COR-L47 (cell line): Measurements from ENCODE around the gene ARHGAP30.
"Not testable (repeated sequence)": the region's sequence is repeated elsewhere in the genome, so short reads cannot be mapped to it uniquely, and the experiment has no call there.

Experiments used
- DNase-seq: peaks from one replicate; lab custom pipeline; 2025; lab: John Stamatoyannopoulos, UW

The ARHGAP30 gene, protein sequence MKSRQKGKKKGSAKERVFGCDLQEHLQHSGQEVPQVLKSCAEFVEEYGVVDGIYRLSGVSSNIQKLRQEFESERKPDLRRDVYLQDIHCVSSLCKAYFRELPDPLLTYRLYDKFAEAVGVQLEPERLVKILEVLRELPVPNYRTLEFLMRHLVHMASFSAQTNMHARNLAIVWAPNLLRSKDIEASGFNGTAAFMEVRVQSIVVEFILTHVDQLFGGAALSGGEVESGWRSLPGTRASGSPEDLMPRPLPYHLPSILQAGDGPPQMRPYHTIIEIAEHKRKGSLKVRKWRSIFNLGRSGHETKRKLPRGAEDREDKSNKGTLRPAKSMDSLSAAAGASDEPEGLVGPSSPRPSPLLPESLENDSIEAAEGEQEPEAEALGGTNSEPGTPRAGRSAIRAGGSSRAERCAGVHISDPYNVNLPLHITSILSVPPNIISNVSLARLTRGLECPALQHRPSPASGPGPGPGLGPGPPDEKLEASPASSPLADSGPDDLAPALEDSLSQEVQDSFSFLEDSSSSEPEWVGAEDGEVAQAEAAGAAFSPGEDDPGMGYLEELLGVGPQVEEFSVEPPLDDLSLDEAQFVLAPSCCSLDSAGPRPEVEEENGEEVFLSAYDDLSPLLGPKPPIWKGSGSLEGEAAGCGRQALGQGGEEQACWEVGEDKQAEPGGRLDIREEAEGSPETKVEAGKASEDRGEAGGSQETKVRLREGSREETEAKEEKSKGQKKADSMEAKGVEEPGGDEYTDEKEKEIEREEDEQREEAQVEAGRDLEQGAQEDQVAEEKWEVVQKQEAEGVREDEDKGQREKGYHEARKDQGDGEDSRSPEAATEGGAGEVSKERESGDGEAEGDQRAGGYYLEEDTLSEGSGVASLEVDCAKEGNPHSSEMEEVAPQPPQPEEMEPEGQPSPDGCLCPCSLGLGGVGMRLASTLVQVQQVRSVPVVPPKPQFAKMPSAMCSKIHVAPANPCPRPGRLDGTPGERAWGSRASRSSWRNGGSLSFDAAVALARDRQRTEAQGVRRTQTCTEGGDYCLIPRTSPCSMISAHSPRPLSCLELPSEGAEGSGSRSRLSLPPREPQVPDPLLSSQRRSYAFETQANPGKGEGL

DNA sequence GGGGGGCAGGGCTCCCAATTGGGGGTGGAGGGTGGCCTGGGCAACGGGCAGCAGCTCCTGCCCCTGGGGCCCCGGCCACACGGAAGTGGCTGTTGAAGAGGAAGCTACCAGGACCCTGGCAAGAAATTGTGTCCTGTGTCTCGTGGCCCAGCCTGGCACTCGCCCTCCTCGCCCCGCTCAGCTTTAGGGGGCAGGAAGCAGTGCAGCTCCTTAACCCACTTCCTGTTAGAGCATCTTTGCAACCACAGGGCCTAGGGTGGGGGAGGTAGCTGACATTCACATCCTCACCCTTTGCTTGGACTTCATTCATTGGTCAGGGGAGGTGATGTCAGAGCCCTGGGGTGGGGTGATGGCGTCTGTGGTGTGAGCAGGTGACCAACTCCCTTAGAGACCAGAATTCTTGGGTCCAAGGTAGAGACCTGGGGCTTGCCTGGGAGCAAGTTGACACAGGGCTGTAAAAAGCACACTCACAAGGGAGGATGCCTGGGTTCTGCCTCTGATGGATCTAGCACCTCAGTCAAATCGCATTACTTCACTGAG, at the start of gene ARHGAP30:
Gene ARHGAP30 (minus strand): TSS at position 161 of the 540 bp plus-strand sequence. CDS start 267 bp downstream, outside the sequence.
- DNase-seq: no peak

DNA sequence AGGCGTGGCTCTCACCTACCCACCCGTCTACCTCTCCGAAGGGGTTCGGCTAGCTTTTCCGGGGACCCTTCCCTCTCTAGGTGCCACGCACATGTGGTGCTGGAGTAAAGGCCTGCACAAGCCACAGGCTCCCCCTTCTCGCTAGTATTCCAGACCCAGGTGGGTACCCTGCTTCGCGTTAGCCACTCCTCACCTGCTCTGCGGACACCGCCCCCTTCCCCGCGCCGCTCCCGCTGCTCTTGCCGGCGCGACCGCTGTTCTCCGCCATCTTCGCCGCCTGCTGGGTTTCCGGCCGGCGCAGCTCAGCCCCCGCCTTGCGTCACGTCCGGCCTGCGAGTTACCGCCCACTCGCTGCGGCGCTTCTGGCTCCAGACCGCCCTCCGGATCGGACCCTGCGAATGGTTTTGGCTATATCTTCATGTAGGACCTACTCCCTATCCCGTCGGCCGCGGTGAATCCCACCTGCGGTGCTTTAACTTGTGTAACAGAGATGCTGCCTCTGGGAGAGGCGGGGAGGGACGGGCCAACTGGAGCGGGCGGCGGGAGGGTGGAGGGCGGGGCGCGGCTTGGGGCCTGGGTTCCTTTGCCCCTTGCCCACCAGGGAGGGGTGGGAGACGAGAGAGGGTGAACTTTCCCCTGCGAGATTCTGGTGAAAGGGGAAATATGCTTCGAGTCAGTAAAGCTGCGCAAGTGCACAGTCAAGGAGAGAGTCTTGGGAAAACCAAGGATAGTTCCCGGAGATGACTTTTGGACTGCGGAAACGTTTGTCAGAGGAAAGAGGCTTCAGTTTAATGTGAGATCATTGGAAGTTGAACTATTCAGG, 48.3 kb upstream of the ARHGAP30 start, which contains the start of the genes NIT1 and PFDN2:
Gene NIT1 (plus strand): TSS at position 347 of the 823 bp plus-strand sequence. CDS start 72 bp downstream, at position 419.
Gene PFDN2 (minus strand): TSS at position 279 of the 823 bp plus-strand sequence. CDS start 11 bp downstream, at position 268.
- peak; percentile 67 for DNase-seq

DNA sequence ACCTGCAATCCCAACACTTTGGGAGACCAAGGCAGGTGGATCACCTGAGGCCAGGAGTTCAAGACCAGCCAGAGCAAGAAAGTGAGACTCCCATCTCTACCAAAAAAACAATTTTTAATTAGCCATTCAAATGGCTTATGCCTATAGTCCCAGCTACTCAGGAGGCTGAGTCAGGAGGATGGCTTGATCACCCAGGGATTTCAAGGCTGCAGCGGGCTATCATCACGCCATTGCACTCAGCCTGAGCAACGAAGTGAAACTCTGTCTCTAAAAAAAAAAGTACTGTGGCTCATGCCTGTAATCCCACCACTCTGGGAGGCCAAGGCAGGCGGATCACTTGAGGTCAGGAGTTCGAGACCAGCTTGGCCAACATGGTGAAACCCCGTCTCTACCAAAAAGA, 46.3 kb upstream of the ARHGAP30 start:
- not testable (repeated sequence) for DNase-seq

DNA sequence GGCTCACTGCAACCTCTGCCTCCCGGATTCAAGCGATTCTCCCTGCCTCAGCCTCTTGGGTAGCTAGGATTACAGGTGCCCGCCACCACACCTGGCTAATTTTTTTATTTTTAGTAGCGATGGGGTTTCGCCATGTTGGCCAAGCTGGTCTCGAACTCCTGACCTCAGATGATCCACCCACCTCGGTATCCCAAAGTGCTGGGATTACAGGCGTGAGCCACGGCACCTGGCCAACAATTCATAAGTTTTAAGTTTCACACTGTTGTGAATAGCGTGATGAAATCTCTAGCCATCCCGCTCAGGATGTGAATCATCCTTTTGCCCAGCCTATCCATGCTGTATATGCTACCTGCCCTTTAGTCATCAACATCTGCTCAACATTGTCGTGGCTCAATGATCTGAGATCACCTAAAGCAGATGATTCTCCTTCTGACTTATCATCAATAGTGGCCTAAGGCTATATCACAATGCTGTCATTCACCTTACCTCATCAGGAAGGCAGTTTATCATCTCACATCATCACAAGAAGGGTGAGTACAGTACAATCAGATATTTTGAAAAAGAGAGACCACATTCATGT, 45.5 kb upstream of the ARHGAP30 start:
- no peak for DNase-seq

DNA sequence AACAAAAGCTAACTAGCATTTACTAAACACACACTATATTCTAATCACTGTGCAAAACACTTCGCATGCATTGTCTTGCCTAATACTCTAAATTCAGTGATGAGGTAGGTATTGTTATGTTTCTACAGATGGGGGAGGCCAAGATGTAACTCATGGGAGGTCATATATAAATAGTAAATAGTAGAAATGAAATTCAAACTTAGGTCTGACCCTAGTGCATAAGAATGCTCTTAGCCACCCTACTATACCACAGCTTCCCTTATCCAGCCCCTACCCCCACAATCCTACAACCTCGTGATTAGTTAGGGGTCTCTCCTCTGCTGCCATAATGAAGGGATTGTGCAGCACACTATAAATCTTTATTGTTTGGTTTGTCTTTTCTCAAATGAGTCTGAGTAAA, 44.9 kb upstream of the ARHGAP30 start:
- no peak for DNase-seq

DNA sequence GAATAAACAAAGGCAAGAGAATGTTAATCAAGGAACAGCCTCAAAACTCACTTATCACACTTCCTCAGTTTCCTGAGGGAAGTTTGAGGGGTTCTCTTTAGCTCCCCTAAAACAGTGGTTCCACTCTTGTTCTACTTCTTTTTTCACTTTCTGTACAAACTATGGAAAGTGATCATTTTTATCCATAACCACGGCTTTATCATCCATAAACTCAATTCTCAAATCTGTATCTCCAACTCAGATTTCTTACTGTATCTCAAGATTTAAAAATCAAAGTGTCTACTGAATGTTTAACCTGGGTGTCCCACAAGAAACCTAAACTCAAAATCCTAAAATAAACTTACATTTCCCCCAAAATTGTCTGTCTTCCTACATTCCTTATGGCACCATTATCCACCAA, 44.2 kb upstream of the ARHGAP30 start:
- no peak for DNase-seq

DNA sequence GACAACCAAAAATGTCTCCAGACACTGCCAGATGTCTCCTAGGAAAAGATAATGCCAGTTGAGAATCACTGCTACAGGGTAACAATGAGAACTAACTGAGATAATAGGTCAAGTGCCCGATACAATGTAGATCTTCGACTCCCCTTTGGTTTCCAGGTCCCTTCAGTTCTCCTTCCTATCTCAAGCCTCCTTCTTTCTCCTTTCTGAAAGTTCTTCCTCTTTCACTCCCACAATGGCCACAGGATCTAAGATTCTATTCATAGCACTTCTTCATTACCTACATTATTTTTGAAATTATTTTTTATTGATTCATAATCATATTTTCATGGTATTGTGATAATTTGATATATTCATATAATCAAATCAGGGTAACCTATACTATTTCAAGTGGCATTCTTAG, 41.8 kb upstream of the ARHGAP30 start:
- no peak for DNase-seq

DNA sequence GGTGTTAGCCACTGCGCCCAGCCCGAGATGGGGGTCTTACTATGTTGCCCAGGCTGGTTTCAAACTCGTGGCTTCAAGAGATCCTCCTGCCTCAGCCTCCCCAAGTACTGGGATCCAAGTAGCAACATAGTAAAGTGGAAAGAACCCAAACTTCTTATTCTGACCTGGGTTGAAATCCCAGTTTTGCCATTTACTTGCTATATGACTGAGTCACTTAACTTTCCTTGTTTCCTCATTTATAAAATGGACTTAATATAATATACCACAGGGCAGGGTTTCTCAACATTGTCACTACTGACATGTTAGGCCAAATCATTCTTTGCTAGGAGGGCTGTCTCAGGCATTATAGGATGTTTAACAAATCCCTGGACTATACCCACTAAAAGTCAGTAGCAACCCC, 41.4 kb upstream of the ARHGAP30 start:
- DNase-seq: no peak

DNA sequence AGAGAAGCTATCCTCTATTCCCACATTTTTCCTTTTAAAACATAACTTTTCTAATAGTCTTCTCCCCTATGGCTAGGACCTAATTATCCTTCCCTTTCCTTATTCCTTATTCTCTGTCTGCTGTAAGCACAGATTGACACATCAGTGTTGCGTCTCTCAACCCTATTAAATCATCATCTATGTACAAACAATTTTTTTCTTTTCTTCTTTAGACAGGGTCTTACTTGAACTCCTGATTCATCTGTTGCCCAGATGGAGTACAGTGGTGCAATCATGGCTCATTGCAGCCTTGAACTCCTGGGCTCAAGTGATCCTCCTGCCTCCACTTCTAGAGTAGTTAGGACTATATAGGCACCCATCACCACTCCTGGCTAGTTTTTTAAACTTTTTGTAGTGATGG, 36.7 kb upstream of the ARHGAP30 start:
- DNase-seq: no peak

DNA sequence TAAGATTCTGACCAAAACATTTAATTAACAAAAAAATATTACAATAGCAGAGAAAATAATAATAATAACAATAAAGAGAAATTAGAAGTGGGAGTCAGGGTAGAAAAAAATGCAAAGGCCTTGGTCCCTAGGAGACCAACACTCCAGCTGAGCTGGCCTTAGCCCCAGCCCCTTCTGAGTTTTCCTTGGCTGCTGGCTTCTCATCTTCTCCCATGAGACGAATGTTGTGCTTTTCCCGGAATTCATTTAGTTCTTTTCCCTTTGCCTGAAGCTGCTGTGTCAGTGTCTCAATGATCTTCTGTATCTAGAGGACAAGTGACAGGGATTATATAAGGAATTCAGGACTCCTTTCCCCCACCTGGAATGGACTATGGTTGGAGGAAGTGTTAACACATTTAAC, 30.9 kb upstream of the ARHGAP30 start:
- no peak for DNase-seq

DNA sequence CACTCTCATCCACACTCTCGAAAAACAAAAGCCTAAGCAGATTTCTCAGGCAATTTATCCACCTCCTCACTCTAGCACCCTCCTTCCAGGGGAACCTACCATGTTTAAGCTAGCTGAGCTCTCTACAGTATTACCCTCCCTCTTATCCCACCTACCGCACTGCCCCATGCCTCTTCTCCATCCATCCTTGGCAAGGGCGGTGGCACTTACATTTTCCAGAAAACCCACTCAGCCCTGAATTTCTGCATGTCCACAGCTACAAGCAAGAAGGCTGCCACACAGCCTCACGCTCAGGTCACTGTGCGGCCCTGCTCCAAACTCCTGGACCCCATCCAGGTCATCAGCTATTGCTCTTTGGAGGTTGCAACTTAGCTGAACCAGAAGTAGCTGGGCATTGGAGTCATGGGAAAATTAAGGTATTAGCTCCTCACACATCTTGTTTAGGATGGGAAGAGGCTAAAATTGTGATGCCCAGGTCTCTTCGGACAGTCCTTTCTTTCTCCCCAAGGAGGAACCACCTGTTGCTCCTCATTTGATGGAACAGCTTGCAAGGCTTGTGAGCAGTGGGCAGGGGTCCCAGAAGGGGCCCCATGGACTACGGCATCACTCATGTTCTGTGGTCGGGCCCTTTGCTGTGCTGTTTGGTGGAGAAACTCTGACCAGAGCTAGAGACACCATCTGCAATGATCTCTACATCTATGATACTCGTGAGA, 29.6 kb upstream of the ARHGAP30 start:
- no peak for DNase-seq

DNA sequence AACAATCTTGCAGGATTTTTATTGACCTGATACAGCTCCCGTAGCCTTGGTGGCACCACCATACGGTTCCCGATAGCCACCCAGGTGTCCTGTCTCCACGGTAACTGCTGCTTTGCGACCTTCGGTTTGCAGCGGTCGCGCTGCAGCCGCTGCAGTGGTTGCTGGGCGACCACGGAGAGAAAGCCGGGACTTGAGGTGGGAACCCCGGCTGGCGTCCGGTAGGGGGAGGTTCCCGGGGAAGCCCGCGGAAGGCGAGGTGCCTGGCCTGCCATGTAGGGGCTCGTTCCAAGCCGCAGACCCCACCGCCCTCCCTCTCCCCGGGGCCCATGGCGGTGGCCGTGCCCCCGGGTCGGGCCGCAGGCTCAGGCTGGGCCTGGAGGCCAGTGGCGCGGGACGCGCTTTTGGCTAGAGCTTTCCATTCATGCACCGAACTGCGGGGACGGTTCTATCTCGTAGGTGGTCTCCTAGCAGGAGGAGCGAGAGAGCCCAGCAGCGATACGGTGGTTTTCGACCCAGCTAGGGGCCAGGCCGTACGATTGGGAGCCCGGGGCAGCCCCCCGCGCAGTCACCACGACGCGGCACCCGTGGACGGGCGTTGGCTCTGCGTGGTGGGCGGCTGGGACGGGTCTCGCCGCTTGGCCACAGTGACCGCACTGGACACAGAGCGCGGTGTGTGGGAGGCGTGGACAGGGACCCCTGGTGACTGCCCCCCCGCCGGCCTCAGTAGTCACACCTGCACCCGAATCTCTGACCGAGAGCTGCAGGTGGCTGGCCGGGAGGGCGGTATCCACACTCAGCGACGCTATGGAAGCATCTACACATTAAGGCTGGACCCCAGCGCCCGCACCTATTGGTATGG, 28.7 kb upstream of the ARHGAP30 start, which contains the start of gene KLHDC9:
Gene KLHDC9 (plus strand): TSS at position 152 of the 859 bp plus-strand sequence. CDS start 175 bp downstream, at position 327.
- peak; percentile 85 for DNase-seq

DNA sequence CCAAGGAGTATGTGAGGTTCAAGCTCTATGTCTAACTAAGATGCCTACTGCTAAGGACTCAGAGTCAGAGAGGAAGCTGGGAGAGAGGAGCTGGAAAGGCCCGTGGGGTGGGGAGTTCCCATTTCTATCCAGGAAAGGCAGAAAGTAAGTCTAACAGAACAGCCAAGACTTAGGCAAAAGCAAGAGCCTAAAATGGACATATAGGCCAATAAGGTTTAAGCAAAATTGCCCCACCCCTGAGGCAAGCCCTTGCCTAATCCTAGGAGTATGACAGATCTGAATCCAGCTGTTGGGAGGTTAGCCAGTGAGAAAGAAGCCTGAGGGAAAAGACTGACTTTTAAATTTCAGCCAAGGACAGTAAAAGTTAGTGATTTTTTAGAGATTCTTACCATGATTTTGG, 26.8 kb upstream of the ARHGAP30 start:
- DNase-seq: no peak

DNA sequence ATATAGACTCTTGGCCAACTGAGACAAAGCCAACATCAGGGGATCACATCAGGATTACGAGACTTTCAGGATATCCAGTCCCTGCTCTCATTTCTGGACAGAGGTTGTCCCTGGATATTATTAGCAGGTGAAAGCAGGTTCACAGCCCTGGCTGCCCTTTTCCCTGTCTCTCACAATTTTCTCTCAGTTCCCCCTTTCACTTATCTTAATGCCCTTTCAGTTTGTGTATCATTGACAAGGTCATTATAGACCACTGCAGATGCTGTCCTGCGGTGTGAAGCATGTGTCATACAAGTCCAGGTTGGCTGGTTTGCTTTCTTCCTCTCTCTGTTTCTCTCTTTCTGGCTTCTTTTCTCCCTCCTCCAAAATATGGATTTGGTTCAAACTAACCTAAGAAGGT, 26.3 kb upstream of the ARHGAP30 start:
- DNase-seq: no peak

DNA sequence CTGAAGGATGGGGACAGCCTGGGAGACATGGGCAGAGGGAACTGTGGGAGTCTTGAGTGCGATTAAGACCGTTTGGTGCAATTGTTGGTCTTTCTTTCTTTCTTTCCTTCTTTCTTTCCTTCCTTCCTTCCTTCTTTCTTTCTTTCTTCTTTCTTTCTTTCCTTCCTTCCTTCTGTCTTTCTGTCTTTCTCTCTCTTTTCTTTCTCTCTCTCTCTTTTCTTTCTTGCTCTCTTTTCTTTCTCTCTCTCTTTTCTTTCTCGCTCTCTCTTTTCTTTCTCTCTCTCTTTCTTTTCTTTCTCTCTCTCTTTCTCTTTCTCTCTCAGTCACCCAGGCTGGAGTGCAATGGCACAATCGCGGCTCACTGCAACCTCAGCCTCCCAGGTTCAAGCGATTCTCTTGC, 25.5 kb upstream of the ARHGAP30 start:
- no peak for DNase-seq

DNA sequence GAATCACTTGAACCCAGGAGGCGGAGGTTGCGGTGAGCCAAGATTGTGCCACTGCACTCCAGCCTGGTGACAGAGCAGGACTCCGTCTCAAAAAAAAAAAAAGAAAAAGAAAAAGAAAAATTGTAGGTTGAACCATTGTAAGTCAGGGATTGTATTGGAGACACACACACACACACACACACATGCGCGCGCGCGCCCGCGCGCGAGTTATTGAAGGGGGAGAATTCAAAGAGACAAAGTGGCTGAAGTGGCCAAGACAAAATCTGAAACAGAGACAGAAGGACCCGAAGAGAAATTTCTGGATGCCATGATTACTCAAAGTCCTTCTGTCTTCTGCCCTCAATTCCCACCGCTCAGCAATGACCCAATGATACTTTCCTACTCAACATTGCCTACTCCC, 24.8 kb upstream of the ARHGAP30 start:
- no peak for DNase-seq

DNA sequence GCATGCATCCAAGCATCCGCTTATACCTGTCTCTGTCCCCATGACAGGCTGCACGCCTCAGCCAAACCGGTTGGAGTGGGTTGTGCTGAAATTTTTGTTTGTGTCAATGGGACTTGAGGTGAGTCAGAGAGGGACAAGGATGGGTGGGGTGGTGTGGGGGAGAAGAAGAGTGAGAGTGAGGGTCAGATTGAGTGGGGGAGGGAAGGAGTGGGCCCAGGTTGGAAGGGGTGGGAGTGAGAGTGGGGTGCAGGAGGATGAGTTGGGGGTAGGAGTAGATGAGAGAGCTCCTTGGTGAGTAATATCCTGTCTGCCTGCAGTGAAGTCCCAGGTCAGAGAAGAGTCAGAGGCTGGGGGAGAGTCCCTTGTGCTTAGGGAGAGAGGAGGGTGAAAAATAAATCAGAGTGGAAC, 22.9 kb upstream of the ARHGAP30 start:
- no peak for DNase-seq

DNA sequence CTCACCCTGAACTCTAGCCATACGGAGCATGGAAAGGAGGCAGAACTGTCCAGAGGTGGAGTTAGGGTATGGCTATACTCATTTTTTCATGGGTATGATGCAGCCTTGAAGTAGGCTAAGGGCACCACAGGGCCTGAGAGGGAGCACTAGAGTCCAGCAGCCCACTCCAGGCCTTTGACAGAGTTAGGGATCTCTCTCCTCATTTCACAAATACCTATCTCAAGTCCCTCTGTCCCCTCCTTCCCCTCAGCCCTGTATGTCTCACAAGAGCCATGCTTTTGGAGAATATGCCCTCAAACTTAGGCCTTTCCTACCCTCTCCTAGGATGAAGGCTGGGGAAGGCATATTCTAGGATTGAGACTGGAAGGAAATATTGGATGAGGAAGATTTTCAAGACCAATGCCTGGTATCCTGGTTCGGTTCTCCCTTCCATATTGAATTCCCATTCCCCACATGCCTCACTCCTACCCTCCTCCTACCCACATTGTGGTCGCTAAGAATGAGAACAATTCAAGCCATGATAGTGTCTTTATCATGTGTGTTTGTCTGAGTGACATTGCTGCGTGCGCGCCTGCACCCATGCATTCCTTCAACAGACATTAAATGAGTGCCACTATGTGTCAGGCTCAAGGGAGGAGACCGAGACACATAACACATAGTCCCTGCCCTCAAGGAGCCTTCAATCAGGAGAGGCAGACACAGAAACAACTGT, 22.3 kb upstream of the ARHGAP30 start:
- no peak for DNase-seq
